K562 (cell line): ENCODE measurements around the gene PPTC7. TPM values are rescaled to one million over a fixed set of nuclear protein-coding genes. Genes with fewer than 3 reads are reported as not detected.

Source experiments
- FOXK1 ChIP-seq: sonication (generic); formaldehyde crosslinking; IDR thresholded peaks from 2 replicates; pipeline ENCODE4 v1.8.0; 2022; ENCODE audit warnings: missing genetic modification reagents, mild to moderate bottlenecking, borderline replicate concordance
- HDGF ChIP-seq: fragments of 450-650 bp; IDR thresholded peaks from 2 replicates; pipeline ENCODE4 v1.6.1; 2016
- MAZ ChIP-seq, 2 experiments: fragments of 450-650 bp in 1 of 2; sonication (generic) in 1 of 2; formaldehyde crosslinking; IDR thresholded peaks in 1 of 2; conservative IDR thresholded peaks in 1 of 2; 2 replicates each; pipeline versions ENCODE4 v1.4.0 to v1.5.0; 2020; ENCODE audit warnings: mild to moderate bottlenecking in 1 of 2, missing genetic modification reagents in 1 of 2
- POLR3G ChIP-seq: IDR thresholded peaks from 2 replicates; pipeline ENCODE4 v1.6.1; 2011; ENCODE audit not compliant: insufficient read length, insufficient replicate concordance; ENCODE audit errors: extremely low read depth
- RBBP5 ChIP-seq: fragments of 200-600 bp; sonication (generic); IDR thresholded peaks from 2 replicates; pipeline ENCODE4 v1.6.1; 2012; ENCODE audit warnings: borderline replicate concordance, mild to moderate bottlenecking, low read length, control low read depth, inconsistent platforms; ENCODE audit not compliant: insufficient read depth, poor library complexity, severe bottlenecking
- polyA plus RNA-seq, 8 experiments: library from polyadenylated mRNA; depleted of rRNA in 4 of 8; stranded (reverse) in 5 of 8; unstranded in 3 of 8; fragments of >200 nt; fragmentation: Nextera tagmentation in 2 of 8; fragmentation: Illumina TruSeq in 1 of 8; extraction: Ambion mirVana in 2 of 8; extraction: Trizol in 1 of 8; gene quantifications; 2 replicates each; pipeline versions ENCODE4 v1.2.1 to v1.2.3, GENCODE V29; 2011 to 2014; ENCODE audit warnings: inconsistent platforms in 1 of 8, missing spikeins in 1 of 8
- total RNA-seq, 7 experiments: library from RNA; depleted of rRNA in 6 of 7; stranded (reverse); fragments of >200 nt in 6 of 7; fragmentation: Illumina TruSeq in 2 of 7; extraction: Trizol in 2 of 7; gene quantifications; 2 replicates each; pipeline versions ENCODE4 v1.2.1 to v1.2.3, GENCODE V29; 2011 to 2021; ENCODE audit warnings: low replicate concordance in 1 of 7
- TF ChIP-seq, protein P1 (sequence below): fragments of 250-450 bp; sonication (Bioruptor Pico); IDR thresholded peaks from 2 replicates; pipeline ENCODE4 v1.4.0; 2020; ENCODE audit warnings: mild to moderate bottlenecking, moderate library complexity
- TF ChIP-seq, protein P2 (sequence below): fragments of 150-350 bp; conservative IDR thresholded peaks from 2 replicates; pipeline ENCODE4 v1.6.1; 2014; ENCODE audit warnings: low read length
- TF ChIP-seq, protein P3 (sequence below): sonication (generic); formaldehyde crosslinking; IDR thresholded peaks from 2 replicates; pipeline ENCODE4 v1.8.0; 2022; ENCODE audit warnings: mild to moderate bottlenecking, missing genetic modification reagents
- TF ChIP-seq, protein P4 (sequence below), 2 experiments: fragments of 450-650 bp; IDR thresholded peaks; 2 replicates each; pipeline ENCODE4 v1.6.1; 2016
- TF ChIP-seq, protein P5 (sequence below): fragments of 250-450 bp; sonication (Bioruptor Pico); IDR thresholded peaks from 2 replicates; pipeline ENCODE4 v1.4.0; 2020; ENCODE audit warnings: mild to moderate bottlenecking

The PPTC7 gene
- total and polyA plus RNA-seq, 9 of the 15 experiments (the other 6 are each of a cell fraction or from before 2014, with no cell fraction given) = 2.6 to 23.1 (median 11.9) TPM

DNA sequence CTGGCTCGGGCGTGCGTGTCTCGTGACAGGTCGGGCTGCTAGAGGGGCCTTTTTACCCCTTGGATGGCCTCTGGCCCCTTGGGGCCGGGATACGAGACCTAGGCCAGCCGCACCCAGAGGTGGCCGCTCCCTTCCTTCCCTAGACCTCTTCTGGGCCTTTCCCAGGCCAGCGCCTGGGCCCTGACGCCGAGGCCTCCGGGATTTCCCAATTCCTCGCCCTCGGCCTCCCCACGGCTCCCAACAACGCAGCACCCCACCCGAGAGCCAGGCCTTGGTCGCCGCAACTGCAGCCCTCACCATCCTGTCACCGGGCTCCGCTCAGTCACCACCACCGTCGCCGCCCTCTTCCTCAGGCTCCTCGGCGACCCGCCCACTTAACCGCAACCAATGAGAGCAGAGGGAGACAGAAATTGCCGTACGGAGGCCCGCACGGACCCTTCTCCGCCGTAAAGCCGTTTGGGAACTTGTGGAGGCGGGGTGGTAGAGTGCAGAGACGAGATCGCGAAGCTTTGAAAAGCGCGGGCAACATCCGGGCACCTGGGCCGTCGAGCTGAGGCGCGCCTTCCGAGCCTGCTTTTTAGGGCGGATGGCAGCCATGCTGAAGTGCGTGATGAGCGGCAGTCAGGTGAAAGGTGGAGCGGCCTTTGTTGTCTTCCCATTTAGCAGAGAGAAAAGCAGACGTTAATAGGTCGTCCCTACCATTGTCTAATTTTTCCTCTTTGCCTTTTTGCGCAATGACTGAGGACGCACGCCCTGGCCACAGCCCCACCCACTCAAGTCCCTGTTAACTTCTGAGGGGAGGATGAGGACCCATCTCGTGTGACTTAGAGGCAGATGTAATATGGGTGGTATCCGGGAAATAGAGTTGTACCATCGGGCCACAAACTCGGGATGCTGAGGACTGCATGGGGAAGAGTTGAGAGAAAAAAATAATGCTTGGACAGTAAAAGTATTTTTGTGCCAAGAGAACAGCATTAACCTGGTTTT, 81.1 kb downstream of the PPTC7 start, which contains the start of the genes RAD9B and VPS29 (continued):
- TF ChIP-seq, protein P1, sequence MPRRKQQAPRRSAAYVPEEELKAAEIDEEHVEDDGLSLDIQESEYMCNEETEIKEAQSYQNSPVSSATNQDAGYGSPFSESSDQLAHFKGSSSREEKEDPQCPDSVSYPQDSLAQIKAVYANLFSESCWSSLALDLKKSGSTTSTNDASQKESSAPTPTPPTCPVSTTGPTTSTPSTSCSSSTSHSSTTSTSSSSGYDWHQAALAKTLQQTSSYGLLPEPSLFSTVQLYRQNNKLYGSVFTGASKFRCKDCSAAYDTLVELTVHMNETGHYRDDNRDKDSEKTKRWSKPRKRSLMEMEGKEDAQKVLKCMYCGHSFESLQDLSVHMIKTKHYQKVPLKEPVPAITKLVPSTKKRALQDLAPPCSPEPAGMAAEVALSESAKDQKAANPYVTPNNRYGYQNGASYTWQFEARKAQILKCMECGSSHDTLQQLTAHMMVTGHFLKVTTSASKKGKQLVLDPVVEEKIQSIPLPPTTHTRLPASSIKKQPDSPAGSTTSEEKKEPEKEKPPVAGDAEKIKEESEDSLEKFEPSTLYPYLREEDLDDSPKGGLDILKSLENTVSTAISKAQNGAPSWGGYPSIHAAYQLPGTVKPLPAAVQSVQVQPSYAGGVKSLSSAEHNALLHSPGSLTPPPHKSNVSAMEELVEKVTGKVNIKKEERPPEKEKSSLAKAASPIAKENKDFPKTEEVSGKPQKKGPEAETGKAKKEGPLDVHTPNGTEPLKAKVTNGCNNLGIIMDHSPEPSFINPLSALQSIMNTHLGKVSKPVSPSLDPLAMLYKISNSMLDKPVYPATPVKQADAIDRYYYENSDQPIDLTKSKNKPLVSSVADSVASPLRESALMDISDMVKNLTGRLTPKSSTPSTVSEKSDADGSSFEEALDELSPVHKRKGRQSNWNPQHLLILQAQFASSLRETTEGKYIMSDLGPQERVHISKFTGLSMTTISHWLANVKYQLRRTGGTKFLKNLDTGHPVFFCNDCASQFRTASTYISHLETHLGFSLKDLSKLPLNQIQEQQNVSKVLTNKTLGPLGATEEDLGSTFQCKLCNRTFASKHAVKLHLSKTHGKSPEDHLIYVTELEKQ (CRISPR knock-in tag) = peak; percentile 87
- TF ChIP-seq, protein P2, sequence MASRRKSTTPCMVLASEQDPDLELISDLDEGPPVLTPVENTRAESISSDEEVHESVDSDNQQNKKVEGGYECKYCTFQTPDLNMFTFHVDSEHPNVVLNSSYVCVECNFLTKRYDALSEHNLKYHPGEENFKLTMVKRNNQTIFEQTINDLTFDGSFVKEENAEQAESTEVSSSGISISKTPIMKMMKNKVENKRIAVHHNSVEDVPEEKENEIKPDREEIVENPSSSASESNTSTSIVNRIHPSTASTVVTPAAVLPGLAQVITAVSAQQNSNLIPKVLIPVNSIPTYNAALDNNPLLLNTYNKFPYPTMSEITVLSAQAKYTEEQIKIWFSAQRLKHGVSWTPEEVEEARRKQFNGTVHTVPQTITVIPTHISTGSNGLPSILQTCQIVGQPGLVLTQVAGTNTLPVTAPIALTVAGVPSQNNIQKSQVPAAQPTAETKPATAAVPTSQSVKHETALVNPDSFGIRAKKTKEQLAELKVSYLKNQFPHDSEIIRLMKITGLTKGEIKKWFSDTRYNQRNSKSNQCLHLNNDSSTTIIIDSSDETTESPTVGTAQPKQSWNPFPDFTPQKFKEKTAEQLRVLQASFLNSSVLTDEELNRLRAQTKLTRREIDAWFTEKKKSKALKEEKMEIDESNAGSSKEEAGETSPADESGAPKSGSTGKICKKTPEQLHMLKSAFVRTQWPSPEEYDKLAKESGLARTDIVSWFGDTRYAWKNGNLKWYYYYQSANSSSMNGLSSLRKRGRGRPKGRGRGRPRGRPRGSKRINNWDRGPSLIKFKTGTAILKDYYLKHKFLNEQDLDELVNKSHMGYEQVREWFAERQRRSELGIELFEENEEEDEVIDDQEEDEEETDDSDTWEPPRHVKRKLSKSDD = no peak
- TF ChIP-seq MAZ (CRISPR knock-in tag; conservative IDR thresholded peaks at IDR 0.05 in 1 of 2, IDR thresholded peaks at IDR 0.05 in 1 of 2) = peak; percentile 73 to 79; a peak in 3 of 4 replicates
- TF ChIP-seq RBBP5 = peak; percentile 92
- TF ChIP-seq, protein P3, sequence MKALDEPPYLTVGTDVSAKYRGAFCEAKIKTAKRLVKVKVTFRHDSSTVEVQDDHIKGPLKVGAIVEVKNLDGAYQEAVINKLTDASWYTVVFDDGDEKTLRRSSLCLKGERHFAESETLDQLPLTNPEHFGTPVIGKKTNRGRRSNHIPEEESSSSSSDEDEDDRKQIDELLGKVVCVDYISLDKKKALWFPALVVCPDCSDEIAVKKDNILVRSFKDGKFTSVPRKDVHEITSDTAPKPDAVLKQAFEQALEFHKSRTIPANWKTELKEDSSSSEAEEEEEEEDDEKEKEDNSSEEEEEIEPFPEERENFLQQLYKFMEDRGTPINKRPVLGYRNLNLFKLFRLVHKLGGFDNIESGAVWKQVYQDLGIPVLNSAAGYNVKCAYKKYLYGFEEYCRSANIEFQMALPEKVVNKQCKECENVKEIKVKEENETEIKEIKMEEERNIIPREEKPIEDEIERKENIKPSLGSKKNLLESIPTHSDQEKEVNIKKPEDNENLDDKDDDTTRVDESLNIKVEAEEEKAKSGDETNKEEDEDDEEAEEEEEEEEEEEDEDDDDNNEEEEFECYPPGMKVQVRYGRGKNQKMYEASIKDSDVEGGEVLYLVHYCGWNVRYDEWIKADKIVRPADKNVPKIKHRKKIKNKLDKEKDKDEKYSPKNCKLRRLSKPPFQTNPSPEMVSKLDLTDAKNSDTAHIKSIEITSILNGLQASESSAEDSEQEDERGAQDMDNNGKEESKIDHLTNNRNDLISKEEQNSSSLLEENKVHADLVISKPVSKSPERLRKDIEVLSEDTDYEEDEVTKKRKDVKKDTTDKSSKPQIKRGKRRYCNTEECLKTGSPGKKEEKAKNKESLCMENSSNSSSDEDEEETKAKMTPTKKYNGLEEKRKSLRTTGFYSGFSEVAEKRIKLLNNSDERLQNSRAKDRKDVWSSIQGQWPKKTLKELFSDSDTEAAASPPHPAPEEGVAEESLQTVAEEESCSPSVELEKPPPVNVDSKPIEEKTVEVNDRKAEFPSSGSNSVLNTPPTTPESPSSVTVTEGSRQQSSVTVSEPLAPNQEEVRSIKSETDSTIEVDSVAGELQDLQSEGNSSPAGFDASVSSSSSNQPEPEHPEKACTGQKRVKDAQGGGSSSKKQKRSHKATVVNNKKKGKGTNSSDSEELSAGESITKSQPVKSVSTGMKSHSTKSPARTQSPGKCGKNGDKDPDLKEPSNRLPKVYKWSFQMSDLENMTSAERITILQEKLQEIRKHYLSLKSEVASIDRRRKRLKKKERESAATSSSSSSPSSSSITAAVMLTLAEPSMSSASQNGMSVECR = peak; percentile 78
- TF ChIP-seq, protein P4, sequence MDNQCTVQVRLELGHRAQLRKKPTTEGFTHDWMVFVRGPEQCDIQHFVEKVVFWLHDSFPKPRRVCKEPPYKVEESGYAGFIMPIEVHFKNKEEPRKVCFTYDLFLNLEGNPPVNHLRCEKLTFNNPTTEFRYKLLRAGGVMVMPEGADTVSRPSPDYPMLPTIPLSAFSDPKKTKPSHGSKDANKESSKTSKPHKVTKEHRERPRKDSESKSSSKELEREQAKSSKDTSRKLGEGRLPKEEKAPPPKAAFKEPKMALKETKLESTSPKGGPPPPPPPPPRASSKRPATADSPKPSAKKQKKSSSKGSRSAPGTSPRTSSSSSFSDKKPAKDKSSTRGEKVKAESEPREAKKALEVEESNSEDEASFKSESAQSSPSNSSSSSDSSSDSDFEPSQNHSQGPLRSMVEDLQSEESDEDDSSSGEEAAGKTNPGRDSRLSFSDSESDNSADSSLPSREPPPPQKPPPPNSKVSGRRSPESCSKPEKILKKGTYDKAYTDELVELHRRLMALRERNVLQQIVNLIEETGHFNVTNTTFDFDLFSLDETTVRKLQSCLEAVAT (IDR thresholded peaks at IDR 0.05) = peak in 1 of 2 experiments; percentile 93; a peak in 2 of 4 replicates
- peak; percentile 99 for TF ChIP-seq FOXK1 (CRISPR knock-in tag)
- no peak for TF ChIP-seq POLR3G
- TF ChIP-seq HDGF = no peak
- TF ChIP-seq, protein P5, sequence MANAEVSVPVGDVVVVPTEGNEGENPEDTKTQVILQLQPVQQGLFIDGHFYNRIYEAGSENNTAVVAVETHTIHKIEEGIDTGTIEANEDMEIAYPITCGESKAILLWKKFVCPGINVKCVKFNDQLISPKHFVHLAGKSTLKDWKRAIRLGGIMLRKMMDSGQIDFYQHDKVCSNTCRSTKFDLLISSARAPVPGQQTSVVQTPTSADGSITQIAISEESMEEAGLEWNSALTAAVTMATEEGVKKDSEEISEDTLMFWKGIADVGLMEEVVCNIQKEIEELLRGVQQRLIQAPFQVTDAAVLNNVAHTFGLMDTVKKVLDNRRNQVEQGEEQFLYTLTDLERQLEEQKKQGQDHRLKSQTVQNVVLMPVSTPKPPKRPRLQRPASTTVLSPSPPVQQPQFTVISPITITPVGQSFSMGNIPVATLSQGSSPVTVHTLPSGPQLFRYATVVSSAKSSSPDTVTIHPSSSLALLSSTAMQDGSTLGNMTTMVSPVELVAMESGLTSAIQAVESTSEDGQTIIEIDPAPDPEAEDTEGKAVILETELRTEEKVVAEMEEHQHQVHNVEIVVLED (CRISPR knock-in tag) = no peak; the same call in none of the 2 replicates
